ENCODE results near the gene PLEKHA7.

PLEKHA7 gene

GRCh38 chr11:16936643-16937042, 77.6 kb downstream of the PLEKHA7 start:
- no peaks in the 10 kb centered on the region for H3K36me3 ChIP-seq (replicated peaks)
- in situ Hi-C loops (cut with HindIII; ENCODE audit: low pct_ligation_motif_present, low sequenced_read_pairs) = no loop called here
- no peak for DNase-seq
- no peaks in the 10 kb centered on the region for H3K27me3 ChIP-seq (replicated peaks)
- H3K27ac ChIP-seq = no peak overlapping the region
- no peak for TF ChIP-seq CTCF (IDR thresholded peaks at IDR 0.05; ENCODE audit: low read depth, low read length, missing control alignments)
- H3K4me3 ChIP-seq (ENCODE audit: low read depth, low read length) = no peak overlapping the region

GRCh38 chr11:16935518-16936302, 78.5 kb downstream of the PLEKHA7 start:
- in situ Hi-C loops (cut with HindIII; ENCODE audit: low pct_ligation_motif_present, low sequenced_read_pairs) = no loop called here
- no peak overlapping the region for H3K4me3 ChIP-seq (ENCODE audit: low read depth, low read length)

GRCh38 chr11:16933756-16934603, 80.2 kb downstream of the PLEKHA7 start:
- no peak overlapping the region for H3K4me3 ChIP-seq (ENCODE audit: low read depth, low read length)
- no peaks in the 10 kb centered on the region for H3K36me3 ChIP-seq (replicated peaks)
- no peak overlapping the region for H3K27ac ChIP-seq
- in situ Hi-C loops (cut with HindIII; ENCODE audit: low pct_ligation_motif_present, low sequenced_read_pairs) = no loop called here
- H3K27me3 ChIP-seq (replicated peaks) = peaks cover 2% of the 10 kb centered on the region
- DNase-seq = peak; percentile 24
- no peak for TF ChIP-seq CTCF (IDR thresholded peaks at IDR 0.05; ENCODE audit: low read depth, low read length, missing control alignments)

More at GRCh38 chr11:16935518-16936302, 78.5 kb downstream of the PLEKHA7 start:
- no peaks in the 10 kb centered on the region for H3K36me3 ChIP-seq (replicated peaks)
- peaks cover 2% of the 10 kb centered on the region for H3K27me3 ChIP-seq (replicated peaks)
- peak; percentile 83 for TF ChIP-seq CTCF (IDR thresholded peaks at IDR 0.05; ENCODE audit: low read depth, low read length, missing control alignments)
- DNase-seq = peak; percentile 18
- H3K27ac ChIP-seq = no peak overlapping the region

GRCh38 chr11:16933291-16933690, 80.9 kb downstream of the PLEKHA7 start:
- Histone ChIP-seq H3K27me3 (replicated peaks) (peaks cover 2% of the 10 kb centered on the region), H3K27ac (no peak overlapping the region), H3K4me3 (ENCODE audit: low read depth, low read length) (no peak overlapping the region), H3K36me3 (replicated peaks) (no peaks in the 10 kb centered on the region)
- no peak for DNase-seq
- no peak for TF ChIP-seq CTCF (IDR thresholded peaks at IDR 0.05; ENCODE audit: low read depth, low read length, missing control alignments)
- in situ Hi-C loops (cut with HindIII; ENCODE audit: low pct_ligation_motif_present, low sequenced_read_pairs) = no loop called here

- no peaks in the 10 kb centered on the region for H3K36me3 ChIP-seq (replicated peaks)
- H3K27ac ChIP-seq = no peak overlapping the region
- no peak for TF ChIP-seq CTCF (IDR thresholded peaks at IDR 0.05; ENCODE audit: low read depth, low read length, missing control alignments)
- in situ Hi-C loops (cut with HindIII; ENCODE audit: low pct_ligation_motif_present, low sequenced_read_pairs) = no loop called here
- no peak overlapping the region for H3K4me3 ChIP-seq (ENCODE audit: low read depth, low read length)
- DNase-seq = no peak
- peaks cover 41% of the 10 kb centered on the region for H3K27me3 ChIP-seq (replicated peaks)
Observed at GRCh38 chr11:16928044-16928443, 86.2 kb downstream of the PLEKHA7 start.
